GM12873 (cell line): ENCODE measurements around the gene SUGP2.

Source experiments
- TF ChIP-seq, protein P1 (sequence below): IDR thresholded peaks from 2 replicates; pipeline ENCODE4 v1.5.1; 2012; ENCODE audit warnings: low read depth, mild to moderate bottlenecking, moderate library complexity, low read length, control low read depth; ENCODE audit not compliant: insufficient read depth; ENCODE audit errors: missing control alignments

The SUGP2 gene

GRCh38 chr19:19051478-19052213 is 18.3 kb upstream of the SUGP2 start:
- TF ChIP-seq, protein P1, sequence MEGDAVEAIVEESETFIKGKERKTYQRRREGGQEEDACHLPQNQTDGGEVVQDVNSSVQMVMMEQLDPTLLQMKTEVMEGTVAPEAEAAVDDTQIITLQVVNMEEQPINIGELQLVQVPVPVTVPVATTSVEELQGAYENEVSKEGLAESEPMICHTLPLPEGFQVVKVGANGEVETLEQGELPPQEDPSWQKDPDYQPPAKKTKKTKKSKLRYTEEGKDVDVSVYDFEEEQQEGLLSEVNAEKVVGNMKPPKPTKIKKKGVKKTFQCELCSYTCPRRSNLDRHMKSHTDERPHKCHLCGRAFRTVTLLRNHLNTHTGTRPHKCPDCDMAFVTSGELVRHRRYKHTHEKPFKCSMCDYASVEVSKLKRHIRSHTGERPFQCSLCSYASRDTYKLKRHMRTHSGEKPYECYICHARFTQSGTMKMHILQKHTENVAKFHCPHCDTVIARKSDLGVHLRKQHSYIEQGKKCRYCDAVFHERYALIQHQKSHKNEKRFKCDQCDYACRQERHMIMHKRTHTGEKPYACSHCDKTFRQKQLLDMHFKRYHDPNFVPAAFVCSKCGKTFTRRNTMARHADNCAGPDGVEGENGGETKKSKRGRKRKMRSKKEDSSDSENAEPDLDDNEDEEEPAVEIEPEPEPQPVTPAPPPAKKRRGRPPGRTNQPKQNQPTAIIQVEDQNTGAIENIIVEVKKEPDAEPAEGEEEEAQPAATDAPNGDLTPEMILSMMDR: no peak

DNA sequence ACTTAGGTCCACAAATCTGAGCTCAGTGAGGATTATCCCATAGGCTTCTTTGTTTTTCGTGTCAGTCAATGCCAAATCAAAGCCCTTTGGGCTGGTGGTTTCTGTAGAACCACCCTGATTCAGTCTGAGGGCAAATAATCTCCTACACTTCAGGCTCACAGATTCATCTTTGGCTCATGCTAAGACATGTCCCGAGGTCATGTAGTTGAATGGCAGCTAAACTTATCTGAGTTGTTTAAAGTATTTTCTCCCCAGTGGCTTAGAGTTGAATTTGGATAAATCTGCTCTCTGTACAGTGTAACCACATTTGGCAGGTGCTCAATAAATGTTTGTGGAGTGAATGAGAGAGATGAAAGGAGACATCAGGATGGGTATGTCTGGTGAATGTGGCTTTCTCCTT is 17.4 kb upstream of the SUGP2 start:
- TF ChIP-seq, protein P1: no peak

DNA sequence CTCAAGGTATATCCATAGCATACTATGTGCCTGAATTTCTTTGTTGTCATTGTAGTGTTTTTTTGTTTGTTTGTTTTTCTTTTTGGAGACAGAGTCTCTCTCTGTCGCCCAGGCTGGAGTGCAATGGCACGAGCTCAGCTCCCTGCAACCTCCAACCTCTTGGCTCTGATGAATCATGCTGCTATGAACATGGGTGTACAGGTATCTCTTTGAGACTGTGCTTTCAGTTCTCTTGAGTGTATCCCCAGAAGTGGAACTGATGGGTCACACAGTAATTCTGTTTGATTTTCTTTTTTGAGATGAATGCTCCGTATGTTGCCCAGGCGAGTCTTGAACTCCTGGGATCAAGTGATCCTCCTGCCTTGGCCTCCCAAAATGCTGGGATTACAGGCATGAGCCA is 16.8 kb upstream of the SUGP2 start:
- TF ChIP-seq, protein P1: no peak

- TF ChIP-seq, protein P1: no peak
Observed at GRCh38 chr19:19049406-19049805, 16.1 kb upstream of the SUGP2 start.

- TF ChIP-seq, protein P1: no peak
Observed at GRCh38 chr19:19043881-19044280, 10.6 kb upstream of the SUGP2 start.

DNA sequence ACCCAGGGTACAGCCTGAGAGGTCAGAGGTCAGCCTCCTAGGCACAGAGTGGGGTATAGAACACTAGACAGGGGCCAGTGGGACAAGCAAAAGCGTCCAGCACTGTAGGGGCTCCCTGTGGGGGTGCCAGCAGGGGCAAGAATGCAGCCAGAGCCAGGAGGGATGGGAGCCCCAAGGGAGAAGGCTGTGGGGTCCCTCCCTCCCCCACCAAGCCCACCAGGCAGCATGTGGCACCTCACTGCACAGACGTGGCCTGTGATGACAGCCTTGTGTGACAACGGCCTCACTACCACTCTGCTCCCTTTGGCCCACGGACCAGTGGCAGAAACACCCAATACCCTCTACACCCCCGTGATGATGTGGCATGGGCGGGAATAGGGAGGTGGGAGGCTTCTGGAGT is 10.2 kb upstream of the SUGP2 start:
- TF ChIP-seq, protein P1: no peak

- TF ChIP-seq, protein P1: no peak
Observed at GRCh38 chr19:19042732-19043280, 9.5 kb upstream of the SUGP2 start.
